HG03432 (cell line): Measurements from ENCODE around the gene EVX2.

ENCODE experiments used
- ATAC-seq: cut with Tn5 transposase; IDR thresholded peaks from one replicate; pipeline ENCODE4 v1.9.1; 2021; ENCODE audit warnings: mild to moderate bottlenecking, moderate library complexity; ENCODE audit not compliant: unreplicated experiment

EVX2 gene

DNA sequence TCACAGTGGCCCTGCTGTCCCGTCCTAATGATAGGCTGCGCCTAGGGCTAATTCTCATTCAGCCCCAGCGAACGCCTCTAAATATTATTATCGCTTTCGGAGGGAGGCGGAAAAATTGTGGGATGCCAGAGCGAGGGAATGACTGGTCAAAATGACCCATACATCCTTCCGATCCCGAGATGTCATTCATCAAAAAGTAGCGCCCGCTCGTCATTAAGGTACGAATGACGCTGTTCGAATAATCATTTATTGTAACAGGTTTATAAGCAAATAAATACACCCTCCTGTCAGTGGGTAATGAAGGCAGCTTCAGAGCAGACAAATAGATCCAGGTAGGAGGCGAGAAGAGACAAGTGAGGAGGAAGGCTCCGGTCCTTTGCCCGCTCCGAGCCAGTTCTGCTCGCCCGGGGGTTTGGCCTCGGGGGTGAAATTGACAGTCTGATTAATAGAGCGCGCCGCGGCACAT, at the start of gene EVX2:
Gene EVX2, minus strand, starts transcription at position 167 of the 466 bp plus-strand sequence. CDS start 186 bp downstream, outside the sequence.
- no peak for ATAC-seq

GRCh38 chr2:176133389-176133788, 49.6 kb upstream of the EVX2 start:
- no peak for ATAC-seq

- ATAC-seq, result no peak
Observed at GRCh38 chr2:176132205-176133171, 48.7 kb upstream of the EVX2 start.

DNA sequence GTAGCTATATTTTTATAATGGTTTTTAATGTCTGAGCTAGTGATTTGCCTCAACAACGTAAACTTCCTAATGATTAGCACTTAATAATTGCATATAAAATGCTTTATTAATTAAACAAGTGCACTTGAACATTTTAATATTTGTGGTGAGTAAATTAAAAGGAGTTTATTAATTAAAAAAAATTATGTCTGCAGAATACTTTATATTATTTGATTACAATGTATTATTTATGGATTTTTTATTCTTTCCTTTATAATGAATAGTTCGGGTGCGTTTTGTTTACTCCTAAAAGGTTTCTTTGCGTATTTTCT, 48.0 kb upstream of the EVX2 start:
- ATAC-seq, result no peak

- ATAC-seq, result no peak
Observed at GRCh38 chr2:176130957-176131847, 47.4 kb upstream of the EVX2 start.

DNA sequence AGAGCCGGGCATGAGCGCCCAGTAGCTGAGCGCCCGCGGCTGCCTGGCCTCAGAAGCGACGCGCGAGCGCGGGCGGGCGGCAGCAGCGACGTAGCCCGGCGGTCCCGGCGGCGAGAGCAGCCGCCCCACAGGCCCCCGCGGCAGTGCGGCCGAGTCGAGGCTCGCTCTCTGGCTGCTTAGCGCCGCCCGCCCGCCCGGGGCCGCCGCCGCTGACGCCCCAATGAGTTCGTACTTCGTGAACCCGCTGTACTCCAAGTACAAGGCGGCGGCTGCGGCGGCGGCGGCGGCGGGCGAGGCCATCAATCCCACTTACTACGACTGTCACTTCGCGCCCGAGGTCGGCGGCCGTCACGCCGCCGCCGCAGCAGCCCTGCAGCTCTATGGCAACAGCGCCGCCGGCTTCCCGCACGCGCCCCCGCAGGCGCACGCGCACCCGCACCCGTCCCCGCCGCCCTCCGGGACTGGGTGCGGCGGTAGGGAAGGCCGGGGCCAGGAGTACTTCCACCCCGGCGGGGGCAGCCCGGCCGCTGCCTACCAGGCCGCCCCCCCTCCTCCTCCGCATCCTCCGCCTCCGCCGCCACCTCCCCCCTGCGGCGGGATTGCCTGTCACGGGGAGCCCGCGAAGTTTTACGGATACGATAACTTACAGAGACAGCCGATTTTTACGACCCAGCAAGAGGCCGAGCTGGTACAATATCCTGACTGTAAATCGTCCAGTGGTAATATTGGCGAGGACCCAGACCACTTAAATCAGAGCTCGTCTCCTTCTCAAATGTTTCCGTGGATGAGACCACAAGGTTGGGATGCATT, 46.6 kb upstream of the EVX2 start:
- no peak for ATAC-seq

DNA sequence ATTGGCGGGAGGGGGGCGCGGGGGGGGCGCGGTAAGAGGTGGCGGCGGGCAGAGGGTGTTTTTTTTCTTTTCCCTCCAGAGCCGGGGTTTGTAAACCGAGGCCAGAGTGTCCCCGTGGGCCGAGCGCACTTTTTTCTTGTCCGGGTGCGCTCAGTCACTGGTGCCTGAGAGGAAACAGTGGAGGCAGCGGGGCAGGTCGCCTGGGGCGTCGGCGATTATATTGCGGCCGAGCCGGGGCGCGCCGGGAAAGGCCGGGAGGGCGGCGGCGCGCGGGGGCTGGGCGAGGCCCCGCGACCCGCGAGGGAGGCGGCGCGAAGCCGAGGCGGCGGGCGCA, 46.0 kb upstream of the EVX2 start:
- no peak for ATAC-seq

DNA sequence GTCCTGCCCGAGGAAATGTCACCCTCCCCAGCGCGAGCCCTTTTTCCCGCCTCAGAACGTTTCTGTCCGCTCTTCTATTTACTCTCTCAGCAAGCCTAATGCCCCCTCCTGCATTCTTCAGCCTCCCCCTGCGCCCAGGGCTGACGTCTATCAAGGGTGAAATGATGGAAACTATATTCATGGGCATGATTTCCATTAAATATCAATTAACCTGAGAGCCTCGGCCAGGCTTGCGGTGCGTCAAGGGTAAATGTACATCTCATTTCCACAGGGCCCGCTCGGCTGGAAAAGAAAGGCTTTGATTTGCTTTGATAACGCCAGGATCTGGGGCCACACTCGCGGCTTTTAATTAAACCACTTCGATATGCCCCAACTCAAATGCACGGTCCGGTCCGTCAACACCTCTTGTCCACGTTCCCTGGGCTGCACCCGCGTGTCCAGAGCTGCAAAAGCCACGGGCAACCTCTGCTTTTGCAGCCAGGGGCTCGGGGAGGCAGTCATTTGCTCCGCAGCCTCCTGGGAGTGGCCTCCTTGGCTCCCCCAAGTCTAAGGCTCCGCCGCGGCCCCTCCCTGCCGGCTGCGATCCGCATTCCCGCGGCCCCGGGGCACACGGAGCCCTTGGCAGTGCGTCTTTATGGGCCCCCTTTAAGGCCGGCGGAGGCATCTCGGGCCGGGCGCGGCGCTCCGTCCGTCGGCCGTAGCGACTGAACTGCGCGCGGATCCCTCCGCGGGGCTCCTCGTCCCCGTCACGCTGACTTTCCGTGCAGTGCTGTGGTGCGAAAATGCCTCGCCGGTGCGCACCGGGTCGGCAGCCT, 45.4 kb upstream of the EVX2 start, which contains the start of gene HOXD8:
Gene HOXD8, plus strand, starts transcription at position 724 of the 815 bp plus-strand sequence. CDS start 662 bp downstream, outside the sequence.
- ATAC-seq, result no peak

- ATAC-seq, result no peak
Observed at GRCh38 chr2:176128172-176128981, 44.6 kb upstream of the EVX2 start.

DNA sequence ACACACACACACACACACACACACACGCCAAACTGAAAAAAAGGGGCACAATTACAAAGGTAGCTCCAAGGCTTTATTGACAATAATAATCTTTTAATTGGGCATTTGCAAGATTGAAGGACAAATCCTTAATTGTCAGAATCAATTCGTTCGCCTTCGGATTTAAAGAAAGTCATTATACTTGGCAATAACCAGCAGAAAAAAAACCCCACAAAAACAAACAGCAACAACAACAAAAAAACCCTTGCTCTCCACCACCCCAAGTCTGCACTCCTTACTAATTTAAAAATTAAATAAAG, 44.0 kb upstream of the EVX2 start:
- no peak for ATAC-seq

DNA sequence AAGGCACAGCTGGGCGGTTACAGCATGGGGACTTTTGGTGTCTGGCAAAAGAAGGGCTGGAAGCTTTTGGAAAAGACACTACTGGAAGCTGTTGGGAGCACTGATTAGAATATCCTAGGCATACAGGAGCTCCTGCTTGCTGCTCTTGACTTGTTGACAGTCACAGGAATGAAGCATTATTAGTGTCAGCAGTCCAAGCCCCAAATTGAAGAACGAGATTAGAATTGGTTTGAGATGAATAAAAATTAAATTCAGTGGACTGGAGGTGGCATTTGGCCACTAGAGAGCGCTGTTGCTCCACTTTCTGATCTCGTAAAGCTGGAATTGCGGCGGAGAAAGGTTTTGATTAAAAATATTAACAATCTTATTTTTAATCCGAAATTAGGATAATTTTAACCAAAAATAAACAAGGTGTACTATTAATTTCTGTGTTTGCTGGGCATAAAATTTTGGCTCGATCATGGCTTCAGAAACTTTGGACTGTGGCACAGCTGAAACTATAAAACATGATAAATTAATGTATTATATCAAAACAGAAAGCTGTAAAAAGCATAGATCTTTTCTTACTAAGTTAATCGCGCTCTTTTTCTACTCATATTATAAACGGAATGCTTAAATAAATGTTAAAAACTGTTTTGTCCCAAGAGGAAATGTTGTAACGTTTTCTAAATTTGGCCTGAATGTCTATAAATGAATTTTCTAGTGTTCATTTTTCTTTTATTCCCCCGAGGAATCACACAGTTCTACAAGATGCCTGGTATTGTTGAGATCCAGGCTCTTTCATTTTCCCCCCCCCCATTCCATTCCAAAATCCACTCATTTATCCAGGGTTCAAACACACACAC, 43.4 kb upstream of the EVX2 start:
- no peak for ATAC-seq

DNA sequence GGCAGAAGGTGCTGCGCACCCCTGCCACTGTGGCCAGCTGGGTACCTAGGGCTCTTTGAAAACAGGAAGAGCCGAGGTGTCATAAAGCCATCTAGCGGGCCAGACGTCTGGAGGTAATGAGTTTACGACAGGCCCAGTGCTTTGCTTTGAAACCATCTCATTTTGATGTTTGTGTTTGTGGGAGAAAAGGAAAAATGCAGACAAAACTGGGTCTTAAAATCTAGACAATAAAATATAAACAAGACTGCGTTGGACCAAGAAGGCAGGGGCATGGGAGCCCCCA, 42.0 kb upstream of the EVX2 start:
- no peak for ATAC-seq

GRCh38 chr2:176124947-176125771, 41.4 kb upstream of the EVX2 start:
- no peak for ATAC-seq

DNA sequence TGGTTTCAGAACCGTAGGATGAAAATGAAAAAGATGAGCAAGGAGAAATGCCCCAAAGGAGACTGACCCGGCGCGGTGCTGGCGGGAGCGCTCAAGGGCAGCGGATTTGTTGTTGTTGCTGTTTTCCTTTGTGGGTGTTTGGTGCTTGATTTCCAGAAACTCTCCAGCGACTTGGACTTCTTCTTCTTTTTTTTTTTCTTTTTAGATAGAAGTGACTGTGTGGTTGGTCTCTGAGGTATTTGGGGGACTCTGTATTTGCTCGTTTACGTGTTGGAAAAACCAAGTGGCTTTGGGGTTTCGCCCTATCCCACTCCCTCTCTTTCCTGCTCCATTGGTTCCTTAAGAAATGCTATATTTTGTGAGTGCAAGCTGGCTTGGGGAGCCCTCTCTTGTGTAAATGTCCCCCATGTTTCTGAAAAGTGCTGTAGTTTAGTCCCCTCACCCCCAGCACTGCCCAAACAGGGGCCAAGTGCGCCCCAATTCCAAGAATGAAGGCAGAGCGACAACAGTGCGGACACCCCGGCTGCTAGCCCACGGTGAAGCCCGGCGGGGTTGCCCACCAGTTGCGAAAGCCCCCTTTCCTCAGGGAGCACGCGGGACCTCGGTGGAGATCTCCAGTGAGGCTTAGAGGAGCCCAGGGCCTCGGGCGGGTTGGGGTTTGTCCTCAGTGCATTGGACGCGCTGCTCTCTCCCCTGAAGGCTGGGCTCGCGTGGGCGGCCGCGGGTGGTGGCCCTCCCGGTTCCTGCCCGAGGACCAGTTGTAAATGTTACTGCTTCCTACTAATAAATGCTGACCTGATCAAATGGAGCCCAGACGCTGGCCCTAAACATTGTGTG, 40.6 kb upstream of the EVX2 start:
- ATAC-seq, result no peak

GRCh38 chr2:176123411-176124109, 39.8 kb upstream of the EVX2 start:
- no peak for ATAC-seq

DNA sequence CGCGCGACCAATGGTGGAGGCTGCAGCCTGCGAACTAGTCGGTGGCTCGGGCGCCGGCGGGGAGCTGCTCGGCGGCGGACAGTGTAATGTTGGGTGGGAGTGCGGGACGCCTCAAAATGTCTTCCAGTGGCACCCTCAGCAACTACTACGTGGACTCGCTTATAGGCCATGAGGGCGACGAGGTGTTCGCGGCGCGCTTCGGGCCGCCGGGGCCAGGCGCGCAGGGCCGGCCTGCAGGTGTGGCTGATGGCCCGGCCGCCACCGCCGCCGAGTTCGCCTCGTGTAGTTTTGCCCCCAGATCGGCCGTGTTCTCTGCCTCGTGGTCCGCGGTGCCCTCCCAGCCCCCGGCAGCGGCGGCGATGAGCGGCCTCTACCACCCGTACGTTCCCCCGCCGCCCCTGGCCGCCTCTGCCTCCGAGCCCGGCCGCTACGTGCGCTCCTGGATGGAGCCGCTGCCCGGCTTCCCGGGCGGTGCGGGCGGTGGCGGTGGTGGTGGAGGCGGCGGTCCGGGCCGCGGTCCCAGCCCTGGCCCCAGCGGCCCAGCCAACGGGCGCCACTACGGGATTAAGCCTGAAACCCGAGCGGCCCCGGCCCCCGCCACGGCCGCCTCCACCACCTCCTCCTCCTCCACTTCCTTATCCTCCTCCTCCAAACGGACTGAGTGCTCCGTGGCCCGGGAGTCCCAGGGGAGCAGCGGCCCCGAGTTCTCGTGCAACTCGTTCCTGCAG, 39.1 kb upstream of the EVX2 start, which contains the start of gene HOXD9:
Gene HOXD9, plus strand, starts transcription at position 37 of the 728 bp plus-strand sequence. Its CDS starts 50 bp downstream, at position 87.
- ATAC-seq, result no peak
